SK-N-SH treated with all-trans-retinoic acid at 6 μM for 48 hours (cell line): ENCODE measurements around the gene LAMB3.

Experiments used
- ATAC-seq: fragments of 200-7000 bp; cut with Tn5 transposase; 3 replicates; pipeline ENCODE4 v1.9.1; 2020; ENCODE audit warnings: mild to moderate bottlenecking, moderate library complexity
- ARNTL ChIP-seq: fragments of 450-650 bp; formaldehyde crosslinking; IDR thresholded peaks from 2 replicates; pipeline ENCODE4 v1.5.0; 2020; ENCODE audit warnings: low read depth, mild to moderate bottlenecking, moderate library complexity, borderline replicate concordance
- BACH2 ChIP-seq: fragments of 250-450 bp; sonication (Bioruptor Pico); IDR thresholded peaks from 2 replicates; pipeline ENCODE4 v1.9.0; 2021; ENCODE audit warnings: mild to moderate bottlenecking, borderline replicate concordance
- CSDC2 ChIP-seq: fragments of 250-450 bp; sonication (Bioruptor Pico); IDR thresholded peaks from 2 replicates; pipeline ENCODE4 v1.5.0; 2020; ENCODE audit warnings: mild to moderate bottlenecking, moderate library complexity
- ESRRG ChIP-seq: fragments of 250-450 bp; sonication (Bioruptor Pico); IDR thresholded peaks from 2 replicates; pipeline ENCODE4 v1.6.1; 2021; ENCODE audit warnings: mild to moderate bottlenecking
- GLIS3 ChIP-seq: fragments of 250-450 bp; sonication (Bioruptor Pico); IDR thresholded peaks from 2 replicates; pipeline ENCODE4 v1.5.0; 2020; ENCODE audit warnings: mild to moderate bottlenecking, moderate library complexity
- ISL1 ChIP-seq: fragments of 250-450 bp; sonication (Bioruptor Pico); IDR thresholded peaks from 2 replicates; pipeline ENCODE4 v2.1.2; 2022; ENCODE audit warnings: mild to moderate bottlenecking, moderate library complexity
- PPARA ChIP-seq: fragments of 250-450 bp; sonication (Bioruptor Pico); IDR thresholded peaks from 2 replicates; pipeline ENCODE4 v1.5.0; 2020; ENCODE audit warnings: mild to moderate bottlenecking, borderline replicate concordance
- RARB ChIP-seq: fragments of 250-450 bp; sonication (Bioruptor Pico); IDR thresholded peaks from 2 replicates; pipeline ENCODE4 v1.8.0; 2021; ENCODE audit warnings: mild to moderate bottlenecking, moderate library complexity
- SNAI2 ChIP-seq: fragments of 250-450 bp; sonication (Bioruptor Pico); IDR thresholded peaks from 2 replicates; pipeline ENCODE4 v1.5.0; 2020; ENCODE audit warnings: mild to moderate bottlenecking, moderate library complexity
- TOX ChIP-seq: fragments of 250-450 bp; sonication (Bioruptor Pico); IDR thresholded peaks from 2 replicates; pipeline ENCODE4 v1.8.0; 2021; ENCODE audit warnings: mild to moderate bottlenecking, moderate library complexity, borderline replicate concordance
- ZC3H10 ChIP-seq: fragments of 250-450 bp; sonication (Bioruptor Pico); IDR thresholded peaks from 2 replicates; pipeline ENCODE4 v1.5.1; 2021; ENCODE audit warnings: mild to moderate bottlenecking, moderate library complexity
- ZFP3 ChIP-seq: fragments of 250-450 bp; sonication (Bioruptor Pico); IDR thresholded peaks from 2 replicates; pipeline ENCODE4 v1.5.0; 2020; ENCODE audit warnings: mild to moderate bottlenecking, moderate library complexity
- ZFP30 ChIP-seq: fragments of 450-650 bp; formaldehyde crosslinking; IDR thresholded peaks from 2 replicates; pipeline ENCODE4 v1.5.0; 2022; ENCODE audit warnings: mild to moderate bottlenecking, moderate library complexity
- ZNF565 ChIP-seq: fragments of 450-650 bp; formaldehyde crosslinking; conservative IDR thresholded peaks from 2 replicates; pipeline ENCODE4 v1.5.0; 2020; ENCODE audit warnings: low read depth, mild to moderate bottlenecking, moderate library complexity
- ZNF70 ChIP-seq: fragments of 450-650 bp; formaldehyde crosslinking; IDR thresholded peaks from 2 replicates; pipeline ENCODE4 v1.5.0; 2020; ENCODE audit warnings: mild to moderate bottlenecking, moderate library complexity
- ZNF8 ChIP-seq: fragments of 450-650 bp; formaldehyde crosslinking; IDR thresholded peaks from 2 replicates; pipeline ENCODE4 v1.5.0; 2020; ENCODE audit warnings: mild to moderate bottlenecking, moderate library complexity
- TF ChIP-seq, protein P1 (sequence below): fragments of 250-450 bp; sonication (Bioruptor Pico); IDR thresholded peaks from 2 replicates; pipeline ENCODE4 v1.8.0; 2020; ENCODE audit warnings: mild to moderate bottlenecking, moderate library complexity, borderline replicate concordance
- TF ChIP-seq, protein P2 (sequence below): fragments of 250-450 bp; sonication (Bioruptor Pico); IDR thresholded peaks from 2 replicates; pipeline ENCODE4 v1.5.1; 2021; ENCODE audit warnings: mild to moderate bottlenecking, moderate library complexity
- TF ChIP-seq, protein P3 (sequence below): fragments of 250-450 bp; sonication (Bioruptor Pico); IDR thresholded peaks from 2 replicates; pipeline ENCODE4 v1.5.0; 2020; ENCODE audit warnings: mild to moderate bottlenecking, moderate library complexity
- TF ChIP-seq, protein P4 (sequence below): fragments of 250-450 bp; sonication (Bioruptor Pico); IDR thresholded peaks from 2 replicates; pipeline ENCODE4 v1.5.1; 2020; ENCODE audit warnings: low read depth, mild to moderate bottlenecking, moderate library complexity
- TF ChIP-seq, protein P5 (sequence below): fragments of 250-450 bp; sonication (Bioruptor Pico); IDR thresholded peaks from 2 replicates; pipeline ENCODE4 v1.8.0; 2021; ENCODE audit warnings: low read depth, mild to moderate bottlenecking, moderate library complexity, borderline replicate concordance

Gene LAMB3

DNA sequence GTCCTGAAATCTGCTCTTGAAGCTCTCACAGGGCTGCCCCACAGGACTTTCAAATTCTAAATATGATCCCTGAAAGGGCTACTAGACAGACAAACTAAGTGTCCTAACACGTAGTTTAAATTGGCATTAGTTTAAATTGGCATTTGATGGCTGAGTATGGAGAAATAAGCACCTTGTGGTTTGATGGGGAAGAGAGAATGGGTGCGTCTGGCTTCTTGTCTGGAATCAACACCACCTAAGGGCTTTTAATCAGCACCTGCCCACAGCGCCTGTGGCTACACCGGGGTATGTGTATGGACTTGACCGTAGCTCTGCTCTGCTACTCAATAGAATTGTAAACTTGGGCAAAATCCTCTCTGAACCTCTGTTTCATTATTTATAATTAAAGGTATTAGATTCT is 5.7 kb upstream of the LAMB3 start:
- no peak for ATAC-seq
- TF ChIP-seq PPARA (no peak), ZC3H10 (CRISPR knock-in tag) (no peak), RARB (CRISPR knock-in tag) (no peak), ZNF70 (CRISPR knock-in tag) (no peak), SNAI2 (no peak), ZFP3 (no peak), ISL1 (CRISPR knock-in tag) (no peak), ZNF565 (no peak)
- TF ChIP-seq, protein P1, sequence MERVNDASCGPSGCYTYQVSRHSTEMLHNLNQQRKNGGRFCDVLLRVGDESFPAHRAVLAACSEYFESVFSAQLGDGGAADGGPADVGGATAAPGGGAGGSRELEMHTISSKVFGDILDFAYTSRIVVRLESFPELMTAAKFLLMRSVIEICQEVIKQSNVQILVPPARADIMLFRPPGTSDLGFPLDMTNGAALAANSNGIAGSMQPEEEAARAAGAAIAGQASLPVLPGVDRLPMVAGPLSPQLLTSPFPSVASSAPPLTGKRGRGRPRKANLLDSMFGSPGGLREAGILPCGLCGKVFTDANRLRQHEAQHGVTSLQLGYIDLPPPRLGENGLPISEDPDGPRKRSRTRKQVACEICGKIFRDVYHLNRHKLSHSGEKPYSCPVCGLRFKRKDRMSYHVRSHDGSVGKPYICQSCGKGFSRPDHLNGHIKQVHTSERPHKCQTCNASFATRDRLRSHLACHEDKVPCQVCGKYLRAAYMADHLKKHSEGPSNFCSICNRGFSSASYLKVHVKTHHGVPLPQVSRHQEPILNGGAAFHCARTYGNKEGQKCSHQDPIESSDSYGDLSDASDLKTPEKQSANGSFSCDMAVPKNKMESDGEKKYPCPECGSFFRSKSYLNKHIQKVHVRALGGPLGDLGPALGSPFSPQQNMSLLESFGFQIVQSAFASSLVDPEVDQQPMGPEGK (CRISPR knock-in tag): no peak
- TF ChIP-seq, protein P2, sequence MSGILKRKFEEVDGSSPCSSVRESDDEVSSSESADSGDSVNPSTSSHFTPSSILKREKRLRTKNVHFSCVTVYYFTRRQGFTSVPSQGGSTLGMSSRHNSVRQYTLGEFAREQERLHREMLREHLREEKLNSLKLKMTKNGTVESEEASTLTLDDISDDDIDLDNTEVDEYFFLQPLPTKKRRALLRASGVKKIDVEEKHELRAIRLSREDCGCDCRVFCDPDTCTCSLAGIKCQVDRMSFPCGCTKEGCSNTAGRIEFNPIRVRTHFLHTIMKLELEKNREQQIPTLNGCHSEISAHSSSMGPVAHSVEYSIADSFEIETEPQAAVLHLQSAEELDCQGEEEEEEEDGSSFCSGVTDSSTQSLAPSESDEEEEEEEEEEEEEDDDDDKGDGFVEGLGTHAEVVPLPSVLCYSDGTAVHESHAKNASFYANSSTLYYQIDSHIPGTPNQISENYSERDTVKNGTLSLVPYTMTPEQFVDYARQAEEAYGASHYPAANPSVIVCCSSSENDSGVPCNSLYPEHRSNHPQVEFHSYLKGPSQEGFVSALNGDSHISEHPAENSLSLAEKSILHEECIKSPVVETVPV (CRISPR knock-in tag): no peak
- TF ChIP-seq, protein P3, sequence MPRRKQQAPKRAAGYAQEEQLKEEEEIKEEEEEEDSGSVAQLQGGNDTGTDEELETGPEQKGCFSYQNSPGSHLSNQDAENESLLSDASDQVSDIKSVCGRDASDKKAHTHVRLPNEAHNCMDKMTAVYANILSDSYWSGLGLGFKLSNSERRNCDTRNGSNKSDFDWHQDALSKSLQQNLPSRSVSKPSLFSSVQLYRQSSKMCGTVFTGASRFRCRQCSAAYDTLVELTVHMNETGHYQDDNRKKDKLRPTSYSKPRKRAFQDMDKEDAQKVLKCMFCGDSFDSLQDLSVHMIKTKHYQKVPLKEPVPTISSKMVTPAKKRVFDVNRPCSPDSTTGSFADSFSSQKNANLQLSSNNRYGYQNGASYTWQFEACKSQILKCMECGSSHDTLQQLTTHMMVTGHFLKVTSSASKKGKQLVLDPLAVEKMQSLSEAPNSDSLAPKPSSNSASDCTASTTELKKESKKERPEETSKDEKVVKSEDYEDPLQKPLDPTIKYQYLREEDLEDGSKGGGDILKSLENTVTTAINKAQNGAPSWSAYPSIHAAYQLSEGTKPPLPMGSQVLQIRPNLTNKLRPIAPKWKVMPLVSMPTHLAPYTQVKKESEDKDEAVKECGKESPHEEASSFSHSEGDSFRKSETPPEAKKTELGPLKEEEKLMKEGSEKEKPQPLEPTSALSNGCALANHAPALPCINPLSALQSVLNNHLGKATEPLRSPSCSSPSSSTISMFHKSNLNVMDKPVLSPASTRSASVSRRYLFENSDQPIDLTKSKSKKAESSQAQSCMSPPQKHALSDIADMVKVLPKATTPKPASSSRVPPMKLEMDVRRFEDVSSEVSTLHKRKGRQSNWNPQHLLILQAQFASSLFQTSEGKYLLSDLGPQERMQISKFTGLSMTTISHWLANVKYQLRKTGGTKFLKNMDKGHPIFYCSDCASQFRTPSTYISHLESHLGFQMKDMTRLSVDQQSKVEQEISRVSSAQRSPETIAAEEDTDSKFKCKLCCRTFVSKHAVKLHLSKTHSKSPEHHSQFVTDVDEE (CRISPR knock-in tag): no peak

DNA sequence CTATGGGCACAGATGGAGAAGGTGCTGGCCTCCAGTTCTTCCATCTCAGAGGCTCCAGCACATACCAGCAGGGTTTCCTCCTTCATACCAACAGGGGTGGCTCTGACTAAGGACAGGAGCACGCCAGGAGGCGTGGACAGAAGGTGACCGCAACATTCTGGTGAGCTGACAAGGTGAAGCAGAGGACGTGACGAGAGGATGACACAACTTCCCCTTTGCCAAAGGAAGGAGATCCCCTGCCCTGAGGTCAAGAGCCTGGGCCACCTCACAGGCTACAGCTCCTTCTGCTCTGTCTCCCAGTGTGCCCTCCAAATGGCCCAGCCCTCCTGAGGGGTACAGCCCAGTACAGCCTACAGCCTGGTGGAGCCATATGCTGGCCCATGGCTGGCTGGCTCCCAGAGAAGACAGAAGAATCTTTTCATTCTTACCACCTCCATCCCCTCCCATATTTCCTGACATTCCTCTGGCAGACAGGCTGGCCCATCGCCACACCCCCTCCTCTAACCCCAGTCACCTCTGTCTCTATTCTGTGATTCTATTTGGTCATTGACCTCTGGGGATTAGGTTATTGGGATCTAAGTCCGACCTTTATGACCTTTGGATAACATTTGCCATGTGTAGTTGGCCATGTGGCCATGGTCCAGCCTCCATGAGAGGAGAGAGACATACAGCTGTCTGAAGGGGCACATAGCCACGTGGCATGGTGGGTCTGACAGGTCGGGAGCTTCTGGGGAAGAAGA is 5.1 kb upstream of the LAMB3 start:
- ATAC-seq: no peak
- TF ChIP-seq, protein P4, sequence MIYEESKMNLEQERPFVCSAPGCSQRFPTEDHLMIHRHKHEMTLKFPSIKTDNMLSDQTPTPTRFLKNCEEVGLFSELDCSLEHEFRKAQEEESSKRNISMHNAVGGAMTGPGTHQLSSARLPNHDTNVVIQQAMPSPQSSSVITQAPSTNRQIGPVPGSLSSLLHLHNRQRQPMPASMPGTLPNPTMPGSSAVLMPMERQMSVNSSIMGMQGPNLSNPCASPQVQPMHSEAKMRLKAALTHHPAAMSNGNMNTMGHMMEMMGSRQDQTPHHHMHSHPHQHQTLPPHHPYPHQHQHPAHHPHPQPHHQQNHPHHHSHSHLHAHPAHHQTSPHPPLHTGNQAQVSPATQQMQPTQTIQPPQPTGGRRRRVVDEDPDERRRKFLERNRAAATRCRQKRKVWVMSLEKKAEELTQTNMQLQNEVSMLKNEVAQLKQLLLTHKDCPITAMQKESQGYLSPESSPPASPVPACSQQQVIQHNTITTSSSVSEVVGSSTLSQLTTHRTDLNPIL (CRISPR knock-in tag): no peak
- no peak for TF ChIP-seq RARB (CRISPR knock-in tag)
- no peak for TF ChIP-seq ESRRG (CRISPR knock-in tag)
- TF ChIP-seq, protein P5, sequence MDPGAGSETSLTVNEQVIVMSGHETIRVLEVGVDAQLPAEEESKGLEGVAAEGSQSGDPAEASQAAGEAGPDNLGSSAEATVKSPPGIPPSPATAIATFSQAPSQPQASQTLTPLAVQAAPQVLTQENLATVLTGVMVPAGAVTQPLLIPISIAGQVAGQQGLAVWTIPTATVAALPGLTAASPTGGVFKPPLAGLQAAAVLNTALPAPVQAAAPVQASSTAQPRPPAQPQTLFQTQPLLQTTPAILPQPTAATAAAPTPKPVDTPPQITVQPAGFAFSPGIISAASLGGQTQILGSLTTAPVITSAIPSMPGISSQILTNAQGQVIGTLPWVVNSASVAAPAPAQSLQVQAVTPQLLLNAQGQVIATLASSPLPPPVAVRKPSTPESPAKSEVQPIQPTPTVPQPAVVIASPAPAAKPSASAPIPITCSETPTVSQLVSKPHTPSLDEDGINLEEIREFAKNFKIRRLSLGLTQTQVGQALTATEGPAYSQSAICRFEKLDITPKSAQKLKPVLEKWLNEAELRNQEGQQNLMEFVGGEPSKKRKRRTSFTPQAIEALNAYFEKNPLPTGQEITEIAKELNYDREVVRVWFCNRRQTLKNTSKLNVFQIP (CRISPR knock-in tag): no peak
- TF ChIP-seq TOX (CRISPR knock-in tag): no peak
- no peak for TF ChIP-seq ZFP30
- no peak for TF ChIP-seq ZNF70 (CRISPR knock-in tag)
- TF ChIP-seq ZFP3: no peak
- no peak for TF ChIP-seq CSDC2 (CRISPR knock-in tag)
- TF ChIP-seq ZNF8 (CRISPR knock-in tag): no peak
- TF ChIP-seq GLIS3: no peak
- no peak for TF ChIP-seq ARNTL (CRISPR knock-in tag)
- no peak for TF ChIP-seq ZNF565
- TF ChIP-seq BACH2: no peak
- TF ChIP-seq, protein P2 (CRISPR knock-in tag): no peak
- TF ChIP-seq, protein P1 (CRISPR knock-in tag): no peak
- TF ChIP-seq PPARA: no peak
